Activated CD8-positive, alpha-beta memory T cell treated with anti-CD3 and anti-CD28 coated beads, Interleukin-2, amount 50 U/mL, for 1 hour (primary cell): Measurements from ENCODE around the gene R3HCC1L.

Source experiments
- DNase-seq: peaks from one replicate; pipeline ENCODE4 v3.0.0-alpha.2; 2020; ENCODE audit errors: extremely low read depth

The R3HCC1L gene

DNA sequence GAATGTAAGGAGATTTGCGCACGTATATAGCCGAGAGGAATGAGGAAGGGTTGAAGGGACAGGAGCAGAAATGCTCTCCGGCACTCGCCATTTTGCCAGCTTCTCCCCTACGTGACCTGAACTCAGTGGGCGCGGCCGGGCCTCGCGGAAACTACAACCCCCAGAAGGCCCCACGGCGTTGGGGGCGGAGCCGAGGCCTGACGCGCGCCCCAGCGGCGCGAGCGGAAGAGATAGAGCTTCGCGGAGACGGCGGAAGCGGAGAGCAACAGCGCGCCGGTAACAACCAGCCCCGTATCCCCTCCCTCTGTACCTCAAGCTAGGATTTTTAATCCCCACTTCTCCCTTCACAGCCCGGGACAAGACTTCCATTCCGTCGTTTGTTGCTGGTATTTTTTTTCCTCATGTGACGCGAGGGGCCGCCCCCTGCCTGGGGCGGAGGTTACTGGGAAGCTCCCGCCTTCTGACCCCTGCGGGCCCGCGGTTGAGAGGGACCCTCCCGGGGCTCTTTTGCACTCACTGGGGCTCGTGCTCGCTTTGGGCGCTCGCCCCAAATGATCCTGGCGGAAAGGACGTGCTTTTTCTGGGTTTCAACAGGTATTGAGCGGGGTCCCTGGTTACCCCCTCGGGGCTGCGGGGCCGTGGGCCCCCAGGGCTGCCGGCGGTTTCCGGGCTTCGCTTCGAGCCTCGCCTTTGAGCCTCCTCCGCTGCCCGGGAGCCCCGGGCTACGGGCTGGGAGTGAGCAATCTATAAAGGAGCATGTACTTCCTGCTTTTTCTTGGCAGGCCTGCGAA lies at the start of gene R3HCC1L:
Gene R3HCC1L, plus strand, starts transcription at position 227 of the 791 bp plus-strand sequence. CDS start 73,458 bp downstream, outside the sequence.
- DNase-seq, result peak; percentile 63

DNA sequence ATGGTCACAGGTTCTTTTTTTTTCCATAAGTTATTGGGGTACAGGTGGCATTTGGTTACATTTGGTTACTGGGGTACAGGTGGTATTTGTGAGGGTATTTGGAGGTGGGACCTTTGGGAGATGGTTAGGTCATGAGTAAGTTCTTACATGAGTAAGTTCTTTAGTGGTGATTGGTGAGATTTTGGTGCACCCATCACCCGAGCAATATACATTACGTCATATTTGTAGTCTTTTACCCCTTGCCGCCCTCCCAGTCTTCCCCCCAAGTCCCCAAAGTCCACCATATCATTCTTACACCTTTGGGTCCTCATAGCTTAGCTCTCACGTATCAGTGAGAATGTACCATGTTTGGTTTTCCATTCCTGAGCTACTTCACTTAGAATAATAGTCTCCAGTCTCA lies 49.2 kb upstream of the R3HCC1L start:
- DNase-seq, result no peak

DNA sequence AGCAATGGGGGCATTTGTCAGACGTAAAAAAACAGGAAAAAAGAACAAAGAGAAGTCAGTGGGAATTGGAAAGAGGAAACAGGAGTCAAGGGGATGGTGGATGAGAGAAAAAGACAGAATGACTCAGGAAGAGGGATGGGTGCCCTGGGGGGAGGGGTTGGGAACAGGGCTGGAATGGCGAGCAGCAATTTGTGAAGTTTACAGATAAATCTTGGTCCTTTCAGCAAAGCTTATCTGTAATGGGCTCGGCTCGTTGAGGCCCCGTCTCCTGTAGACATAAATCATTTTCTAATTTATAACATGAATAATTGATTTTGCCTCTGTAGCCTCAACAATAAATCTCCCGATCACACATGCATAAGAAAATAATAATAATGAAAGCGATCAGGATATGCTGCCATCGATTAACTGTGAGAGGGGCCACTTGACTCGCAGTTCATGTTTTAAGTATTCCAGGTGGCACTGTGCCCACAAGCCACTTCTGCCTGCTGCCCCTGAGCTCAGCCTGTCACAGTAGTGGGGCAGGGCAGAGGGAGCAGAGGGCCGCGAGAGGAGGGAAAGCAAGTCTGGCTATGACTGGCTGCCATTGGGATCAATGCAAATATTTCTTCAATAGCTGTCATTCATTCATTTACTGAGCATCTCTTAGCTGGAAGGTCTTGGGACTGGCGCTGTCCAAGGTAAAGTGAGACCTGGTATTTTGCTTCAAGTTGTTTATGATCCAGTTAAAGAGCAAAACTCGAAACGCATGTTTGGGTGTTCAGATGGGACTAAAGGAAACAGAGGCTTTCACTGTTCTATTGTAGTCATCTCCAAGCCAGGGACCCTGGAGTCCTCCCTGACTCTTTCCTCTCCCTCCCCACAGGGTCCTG lies 47.4 kb upstream of the R3HCC1L start:
- no peak for DNase-seq

DNA sequence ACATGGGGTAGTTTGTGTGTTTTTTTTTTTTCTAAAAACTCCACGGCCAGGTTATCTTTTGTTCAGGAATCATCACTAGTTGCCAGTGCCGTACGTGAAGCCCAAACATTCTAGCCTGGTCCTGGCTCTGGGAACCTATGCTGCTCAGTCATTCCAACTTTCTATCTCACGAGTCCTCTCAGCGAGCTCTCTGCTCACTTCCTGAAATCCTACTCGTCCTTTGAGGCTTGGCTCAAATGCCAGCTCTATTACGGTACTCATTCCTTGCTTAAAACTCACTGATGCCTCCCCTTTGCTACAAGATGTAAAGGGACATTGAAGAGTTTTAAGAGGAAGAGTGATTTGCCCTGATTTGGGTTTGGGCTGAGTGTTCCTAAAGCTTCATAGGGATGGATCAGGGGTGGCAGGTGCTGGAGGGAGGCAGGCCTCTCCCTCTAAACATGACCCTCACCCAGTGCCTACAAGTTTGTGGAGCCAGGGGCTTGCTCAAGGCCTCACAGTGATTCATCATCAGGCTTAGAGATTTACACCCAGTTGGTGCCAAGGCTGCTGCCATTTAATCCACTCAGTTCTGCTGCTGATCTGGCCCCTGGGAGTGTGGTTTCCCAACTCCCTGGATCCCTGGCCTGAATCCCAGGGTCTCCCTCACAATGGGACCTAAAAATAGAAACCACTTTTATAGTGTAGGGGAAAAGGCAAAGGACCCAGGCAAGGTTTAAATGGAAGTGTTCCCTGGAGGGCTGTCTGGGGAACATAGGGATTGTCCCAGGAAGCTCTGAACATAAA lies 46.1 kb upstream of the R3HCC1L start:
- no peak for DNase-seq

DNA sequence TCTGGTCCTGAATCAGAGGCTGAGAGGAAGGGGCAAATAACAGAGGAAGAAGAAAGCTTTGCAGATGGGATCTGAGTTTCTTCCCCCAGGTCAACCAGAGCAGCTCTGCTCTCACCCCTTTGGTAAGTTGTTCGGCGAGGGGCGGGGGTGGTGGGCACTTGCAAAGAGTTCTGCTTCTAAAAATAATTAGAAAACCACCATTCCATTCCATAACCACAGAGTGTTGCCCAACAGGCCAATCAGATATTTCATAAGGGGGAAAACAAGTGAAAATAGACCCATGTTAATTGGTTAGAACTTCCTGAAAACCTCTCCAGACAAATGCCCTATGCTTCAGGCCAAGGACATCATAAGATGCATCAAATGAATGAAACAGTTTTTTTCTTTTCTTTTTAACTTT lies 43.6 kb upstream of the R3HCC1L start:
- no peak for DNase-seq

DNA sequence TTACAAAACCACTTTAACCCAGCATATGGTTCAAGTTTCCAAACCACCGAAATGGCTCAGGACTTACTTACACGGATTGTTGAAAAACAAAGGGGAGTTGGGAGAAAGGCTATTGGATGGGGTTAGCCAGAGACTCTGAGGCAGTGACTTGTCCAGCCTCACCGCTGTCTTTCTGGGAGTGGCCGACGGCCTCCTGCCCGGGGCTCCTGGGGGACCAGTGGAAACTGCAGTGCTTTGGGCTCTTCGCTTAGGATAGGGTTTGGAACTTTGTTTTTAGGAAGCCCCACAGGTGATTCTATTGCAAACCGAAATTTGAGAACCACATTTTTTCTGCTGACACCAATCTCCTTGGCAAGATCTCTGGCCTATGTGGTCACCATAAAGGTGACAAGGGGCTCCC lies 38.1 kb upstream of the R3HCC1L start:
- DNase-seq, result no peak

DNA sequence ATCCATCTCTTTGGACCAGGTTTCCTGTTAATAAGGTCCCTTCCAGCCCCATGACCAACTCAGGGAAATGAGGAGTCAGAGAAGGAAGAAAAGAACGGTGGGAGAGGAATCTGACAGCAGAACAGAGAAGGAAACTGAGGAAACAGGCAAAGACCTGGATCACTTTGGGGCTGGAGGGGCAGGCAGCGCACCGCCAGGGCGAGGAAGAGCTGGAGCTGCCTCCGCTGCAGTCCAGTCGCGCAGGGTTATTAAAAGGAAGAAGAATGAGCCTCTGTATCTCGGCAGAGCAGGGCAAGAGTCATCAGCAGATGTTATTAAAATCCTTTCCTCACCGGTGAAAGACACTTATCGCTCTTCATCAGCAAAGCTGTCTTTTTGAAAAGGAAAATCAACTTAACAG lies 37.7 kb upstream of the R3HCC1L start:
- no peak for DNase-seq

DNA sequence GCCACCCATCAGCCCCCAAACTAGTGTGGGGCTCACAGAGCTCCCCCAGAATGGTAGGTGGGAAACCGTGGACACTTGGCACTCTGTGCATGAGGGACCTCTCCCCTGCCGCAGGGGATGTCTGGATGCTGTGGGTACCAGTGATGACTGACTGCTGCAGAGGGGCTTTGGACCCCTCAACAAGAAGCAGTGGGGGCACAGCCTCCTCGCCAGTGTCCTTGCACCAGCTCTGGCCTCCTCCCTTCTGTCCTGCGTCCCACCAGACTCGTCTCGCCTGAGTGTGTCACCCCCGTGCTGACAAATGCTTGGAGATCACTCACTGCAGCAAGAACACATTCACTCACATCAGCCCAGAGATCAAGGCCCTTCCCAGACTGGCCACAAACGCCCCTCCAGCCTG lies 37.3 kb upstream of the R3HCC1L start:
- no peak for DNase-seq

DNA sequence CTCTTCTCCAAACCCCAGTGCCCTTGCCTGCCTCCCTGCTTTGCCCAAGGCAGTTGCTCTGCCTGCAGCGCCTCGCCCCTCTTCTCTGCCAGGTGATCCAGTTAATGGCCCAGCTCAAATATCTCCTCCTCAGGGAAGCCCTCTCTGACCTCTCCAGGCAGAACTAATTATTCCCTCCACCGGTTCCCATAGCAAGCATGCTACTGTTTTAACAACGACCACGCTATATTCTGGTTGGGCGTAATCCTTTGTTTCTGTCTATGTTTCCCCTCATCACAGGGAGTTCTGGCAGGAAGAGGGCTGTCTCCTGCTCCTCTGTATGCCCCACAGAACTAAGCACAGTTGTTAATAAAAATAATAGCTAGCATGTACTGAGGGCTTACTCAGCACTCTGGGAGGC lies 36.8 kb upstream of the R3HCC1L start:
- DNase-seq, result no peak

DNA sequence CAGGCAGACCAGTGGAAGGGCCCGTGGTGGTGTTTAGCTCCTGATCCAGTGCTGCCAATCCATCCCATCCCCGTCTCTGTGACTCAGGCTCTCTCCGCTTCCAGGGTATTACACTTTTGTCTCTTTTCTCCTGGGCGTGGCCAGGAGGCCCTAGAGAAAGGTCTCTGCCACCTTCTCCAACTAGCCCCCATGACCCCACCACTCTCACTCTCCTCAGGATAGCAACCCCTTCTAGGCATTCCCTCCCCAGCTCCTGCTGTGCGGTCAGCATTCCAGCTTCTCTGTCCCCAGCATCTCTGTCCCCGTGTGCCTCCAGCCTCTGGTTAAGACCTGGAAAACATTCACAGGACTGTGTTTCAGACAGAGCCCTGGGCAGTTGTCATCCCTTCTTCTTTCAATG lies 36.2 kb upstream of the R3HCC1L start:
- no peak for DNase-seq

DNA sequence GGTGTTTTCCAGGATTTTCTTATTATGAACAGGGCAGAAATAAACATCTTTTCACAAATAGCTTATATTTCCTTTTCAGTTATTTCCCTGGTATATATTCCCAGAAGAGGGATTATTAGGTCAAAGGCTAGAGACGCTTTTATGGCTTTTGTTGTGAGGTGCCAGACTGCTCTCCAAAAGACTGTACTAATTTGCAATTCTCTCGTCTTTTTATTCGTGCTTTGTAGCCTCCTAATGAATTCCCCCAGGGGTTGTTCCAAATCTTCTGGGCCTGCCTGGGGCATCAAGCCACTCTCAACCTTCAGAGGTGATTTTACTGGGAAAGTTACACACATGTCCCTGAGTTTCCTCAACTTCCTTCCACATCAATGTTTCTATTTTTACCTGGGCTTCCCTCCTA lies 34.0 kb upstream of the R3HCC1L start:
- no peak for DNase-seq

DNA sequence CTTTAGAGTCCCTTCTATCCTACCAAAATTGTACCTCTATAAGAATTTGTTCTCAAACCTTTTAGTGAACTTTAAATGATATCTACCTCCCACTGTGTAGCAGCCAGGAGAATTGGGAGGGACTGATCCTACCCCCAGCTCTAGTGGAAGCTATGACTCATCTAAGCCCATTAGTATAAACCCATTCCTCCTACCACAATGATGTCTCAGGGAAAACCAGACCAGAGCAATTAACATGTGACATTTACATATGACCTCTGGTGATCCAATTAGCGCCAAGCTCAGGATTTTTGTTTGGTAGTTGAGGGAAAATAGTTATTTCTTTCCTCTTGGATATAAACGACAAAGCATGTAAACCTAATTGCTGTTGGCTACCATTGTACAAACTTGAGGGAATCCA lies 33.1 kb upstream of the R3HCC1L start:
- DNase-seq, result no peak

DNA sequence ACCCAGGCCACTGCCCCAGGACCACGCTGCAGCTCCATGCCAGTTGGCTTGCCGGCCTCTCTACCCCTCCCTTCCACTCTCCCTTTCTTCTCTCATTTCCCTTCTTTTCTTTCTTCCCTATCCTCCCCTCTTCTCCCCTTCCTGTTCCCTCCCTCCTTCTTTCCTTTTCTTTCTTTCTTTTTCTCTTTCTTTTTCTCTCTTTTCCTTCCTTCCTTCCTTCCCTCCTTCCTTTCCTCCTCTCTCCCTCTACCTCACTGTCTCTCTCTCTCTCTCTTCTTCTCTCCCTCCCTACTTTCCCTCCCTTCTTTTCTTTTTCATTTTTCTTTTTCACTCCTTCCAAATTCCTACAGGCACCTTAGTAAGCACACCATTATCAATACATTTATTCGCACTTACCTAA lies 30.3 kb upstream of the R3HCC1L start:
- DNase-seq, result no peak

DNA sequence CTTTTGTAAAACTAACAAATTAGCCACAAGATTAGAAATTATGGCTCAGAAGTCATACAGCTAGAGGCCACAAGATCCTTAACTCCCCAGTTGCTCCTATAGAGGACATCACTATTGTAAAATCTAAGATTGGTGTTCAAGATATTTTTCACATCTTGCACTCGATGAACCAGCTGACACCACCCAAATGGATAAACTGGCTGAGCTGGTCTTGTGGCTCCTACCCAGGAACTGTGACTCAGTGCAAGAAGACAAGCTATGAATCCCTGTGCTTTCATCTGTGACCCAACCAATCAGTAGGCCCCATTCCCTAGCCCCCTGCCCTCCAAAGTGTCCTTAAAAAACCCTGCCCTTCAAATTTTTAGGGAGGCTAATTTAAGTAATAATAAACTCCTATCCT lies 27.9 kb upstream of the R3HCC1L start:
- no peak for DNase-seq

DNA sequence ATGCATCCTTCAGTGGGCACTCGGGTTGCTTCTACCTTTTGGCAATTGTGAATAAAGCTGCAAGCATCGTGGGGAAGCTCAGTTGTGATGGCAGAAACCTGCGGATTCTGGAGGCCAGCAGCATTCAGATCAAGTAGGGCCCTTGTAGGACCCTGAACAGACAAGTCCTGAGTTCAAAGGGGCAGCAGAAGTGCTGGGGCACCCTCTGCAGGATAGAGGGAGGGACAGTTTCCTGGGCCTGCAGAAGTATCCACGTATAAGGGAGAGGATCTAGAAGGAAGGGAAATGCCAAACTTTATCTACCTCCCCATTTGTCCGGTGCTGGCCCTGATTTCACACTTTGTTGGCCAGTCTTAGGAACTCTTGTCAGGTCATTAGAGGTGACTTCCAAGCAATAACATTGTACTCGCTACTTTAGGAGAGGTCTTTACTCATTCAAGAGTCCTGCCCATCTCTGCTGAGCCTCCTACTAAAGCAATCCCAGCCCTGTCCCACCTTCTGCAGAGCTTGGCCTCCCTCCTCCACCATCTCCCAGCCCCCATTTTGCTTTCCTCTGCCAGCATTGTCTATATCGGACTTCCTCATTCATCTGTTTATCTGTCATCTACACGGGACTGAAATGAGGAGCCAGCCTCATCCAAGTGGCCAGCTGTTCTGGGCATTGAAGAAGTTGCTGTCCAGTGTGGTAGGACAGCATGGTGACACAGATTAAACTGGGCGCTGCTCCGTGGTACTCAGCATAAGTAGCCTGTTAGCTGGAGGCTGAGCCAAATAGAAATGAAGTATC lies 26.6 kb upstream of the R3HCC1L start:
- no peak for DNase-seq

DNA sequence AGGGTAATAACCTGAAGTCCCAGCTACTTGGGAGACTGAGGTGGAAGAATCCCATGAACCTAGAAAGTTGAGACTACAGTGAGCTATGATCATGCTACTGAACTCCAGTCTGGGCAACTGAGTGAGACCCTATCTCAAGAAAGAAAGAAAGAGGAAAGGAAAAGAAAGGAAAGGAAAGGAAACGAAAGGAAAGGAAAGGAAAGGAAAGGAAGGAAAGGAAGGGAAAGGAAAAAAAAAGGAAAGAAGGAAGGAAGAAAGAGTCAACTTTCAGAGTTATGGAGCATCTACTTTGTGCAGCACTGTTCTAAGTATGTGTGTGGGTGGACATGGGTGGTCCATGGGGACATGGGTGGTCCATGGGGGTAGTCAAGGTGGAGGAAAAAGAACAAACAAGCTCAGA lies 24.1 kb upstream of the R3HCC1L start:
- DNase-seq, result no peak

DNA sequence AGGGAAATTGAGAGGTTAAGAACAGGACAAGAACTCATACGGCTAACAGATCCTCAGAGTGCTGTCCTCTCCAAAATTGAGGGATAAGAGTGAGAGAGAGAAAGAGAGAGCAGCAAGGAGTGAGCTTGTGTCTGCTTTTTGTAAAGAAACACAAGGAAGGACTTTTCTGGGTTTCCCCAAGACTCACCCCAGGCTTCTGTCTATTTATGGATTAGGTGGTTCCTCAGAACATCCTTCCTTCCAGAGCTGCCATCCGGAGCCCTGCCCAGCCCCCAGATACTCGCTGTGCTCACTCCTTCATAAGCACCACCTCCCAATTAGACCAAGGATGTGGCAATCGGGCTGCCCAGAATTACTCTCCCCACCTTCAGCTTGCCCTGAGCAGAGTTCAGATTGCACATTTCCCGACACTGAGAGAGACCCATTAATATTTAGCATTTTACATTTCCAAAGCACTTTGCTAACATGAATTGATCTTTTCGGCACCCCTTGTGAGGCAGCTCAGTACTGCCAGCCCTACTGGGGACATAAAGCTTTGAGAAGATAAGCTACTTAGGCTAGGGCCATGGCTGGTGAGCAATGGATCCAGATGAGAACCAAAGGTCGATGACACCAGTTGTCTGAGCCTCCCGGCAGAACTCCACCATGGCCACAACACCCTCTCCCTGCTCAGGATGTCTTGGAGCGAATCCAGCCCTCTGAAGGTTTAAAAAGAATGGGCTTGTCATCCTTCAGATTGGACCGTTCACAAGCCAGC lies 19.2 kb upstream of the R3HCC1L start:
- DNase-seq, result no peak

DNA sequence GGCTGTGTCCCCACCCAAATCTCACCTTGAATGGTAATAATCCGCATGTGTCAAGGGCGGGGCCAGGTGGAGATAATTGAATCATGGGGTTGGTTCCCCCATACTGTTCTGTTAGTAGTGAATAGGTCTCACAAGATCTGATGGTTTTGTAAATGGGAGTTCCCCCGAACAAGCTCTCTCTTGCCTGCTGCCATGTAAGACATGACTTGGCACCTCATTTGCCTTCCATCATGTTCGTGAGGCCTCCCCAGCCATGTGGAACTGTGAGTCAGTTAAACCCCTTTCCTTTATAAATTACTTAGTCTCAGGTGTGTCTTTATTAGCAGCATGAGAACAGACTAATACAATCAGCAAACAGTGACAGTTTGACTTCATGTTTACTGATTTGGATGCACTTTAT lies 14.6 kb upstream of the R3HCC1L start:
- DNase-seq, result no peak

DNA sequence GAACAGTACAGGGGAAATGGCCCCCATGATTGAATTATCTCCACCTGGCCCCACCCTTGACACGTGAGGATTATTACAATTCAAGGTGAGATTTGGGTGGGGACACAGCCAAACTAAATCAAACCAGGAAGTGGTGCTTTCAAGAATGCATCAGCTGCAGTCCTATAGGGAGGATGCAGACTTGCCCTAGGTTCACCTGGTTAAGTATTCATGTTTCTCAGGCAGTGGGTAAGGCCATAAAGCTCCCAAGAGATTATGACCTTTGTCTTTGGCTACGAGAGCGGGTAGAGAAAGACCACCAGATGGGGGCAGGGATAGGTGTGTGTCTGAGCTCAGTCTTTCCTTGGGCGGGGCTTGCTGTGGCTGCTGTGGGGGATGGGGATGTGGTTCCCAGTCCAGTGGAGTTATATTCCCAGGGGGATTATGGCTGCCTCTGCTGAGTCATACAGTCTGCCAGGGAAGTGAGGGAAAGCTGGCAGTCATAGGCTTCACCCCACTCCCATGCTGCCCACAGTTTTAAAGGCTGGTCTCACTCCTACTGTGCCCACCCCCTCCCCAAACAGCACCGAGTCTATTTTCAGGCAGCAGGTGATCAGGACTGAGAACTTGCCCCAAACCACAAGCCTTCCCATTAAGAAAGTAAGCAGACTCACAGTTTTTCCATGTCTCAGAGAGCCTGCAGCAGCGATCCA lies 8.4 kb upstream of the R3HCC1L start:
- DNase-seq, result no peak

DNA sequence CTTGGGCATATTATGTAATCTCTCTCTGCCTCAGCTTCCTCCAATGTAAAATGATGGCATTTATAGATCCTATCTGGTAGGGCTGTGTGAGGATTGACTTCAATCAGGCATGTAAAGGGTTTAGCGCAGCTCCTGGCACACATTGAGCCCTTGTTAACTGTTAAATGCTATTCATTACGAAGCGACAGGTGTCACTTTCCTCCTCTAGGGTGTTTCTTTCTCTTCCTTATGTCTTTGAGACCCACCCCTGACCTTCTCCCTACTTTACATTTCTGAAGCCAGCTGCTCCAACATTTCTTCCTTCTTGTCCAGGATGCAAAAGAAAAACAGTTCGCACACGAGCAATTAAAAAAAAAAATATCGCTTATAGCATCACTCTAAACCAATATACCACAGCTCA lies 5.7 kb upstream of the R3HCC1L start:
- DNase-seq, result no peak
